A549 (cell line): ENCODE measurements around the gene ZBTB45.

Experiments
- CEBPB ChIP-seq, 2 experiments: fragments of >200 bp in 1 of 2; sonication (Bioruptor Twin) in 1 of 2; formaldehyde crosslinking in 1 of 2; IDR thresholded peaks; 2 replicates each; pipeline ENCODE4 v1.6.1; 2012 to 2016
- EHF ChIP-seq: fragments of 250-450 bp; sonication (Bioruptor Pico); IDR thresholded peaks from 2 replicates; pipeline ENCODE4 v1.5.0; 2020; ENCODE audit warnings: mild to moderate bottlenecking
- FOSL2 ChIP-seq, 2 experiments: fragments of 450-650 bp in 1 of 2; fragments of >200 bp in 1 of 2; sonication (Bioruptor Twin) in 1 of 2; formaldehyde crosslinking; IDR thresholded peaks; 2 replicates each; pipeline versions ENCODE4 v1.5.0 to v1.6.1; 2016 to 2020; ENCODE audit warnings: mild to moderate bottlenecking in 1 of 2, moderate library complexity in 1 of 2
- JUN ChIP-seq, 2 experiments: fragments of >200 bp; sonication (Bioruptor Twin); formaldehyde crosslinking; IDR thresholded peaks; 2 replicates in 1 of 2; 3 replicates in 1 of 2; pipeline ENCODE4 v1.6.1; 2016 to 2017
- POLR2A ChIP-seq: IDR thresholded peaks from 2 replicates; pipeline ENCODE4 v1.6.1; 2012; ENCODE audit warnings: mild to moderate bottlenecking, low read length
- TF ChIP-seq, protein P1 (sequence below): fragments of >200 bp; sonication (Bioruptor Twin); formaldehyde crosslinking; IDR thresholded peaks from 3 replicates; pipeline ENCODE4 v1.5.1; 2016

GRCh38 chr19:58480481-58480830 lies 39.2 kb downstream of the ZBTB45 start:
- TF ChIP-seq CEBPB (IDR thresholded peaks at IDR 0.05) (no peak), JUN (IDR thresholded peaks at IDR 0.05) (no peak), POLR2A (no peak), FOSL2 (IDR thresholded peaks at IDR 0.05) (no peak), FOSL2 (CRISPR knock-in tag; IDR thresholded peaks at IDR 0.05) (no peak), EHF (CRISPR knock-in tag) (no peak)
- TF ChIP-seq, protein P1, sequence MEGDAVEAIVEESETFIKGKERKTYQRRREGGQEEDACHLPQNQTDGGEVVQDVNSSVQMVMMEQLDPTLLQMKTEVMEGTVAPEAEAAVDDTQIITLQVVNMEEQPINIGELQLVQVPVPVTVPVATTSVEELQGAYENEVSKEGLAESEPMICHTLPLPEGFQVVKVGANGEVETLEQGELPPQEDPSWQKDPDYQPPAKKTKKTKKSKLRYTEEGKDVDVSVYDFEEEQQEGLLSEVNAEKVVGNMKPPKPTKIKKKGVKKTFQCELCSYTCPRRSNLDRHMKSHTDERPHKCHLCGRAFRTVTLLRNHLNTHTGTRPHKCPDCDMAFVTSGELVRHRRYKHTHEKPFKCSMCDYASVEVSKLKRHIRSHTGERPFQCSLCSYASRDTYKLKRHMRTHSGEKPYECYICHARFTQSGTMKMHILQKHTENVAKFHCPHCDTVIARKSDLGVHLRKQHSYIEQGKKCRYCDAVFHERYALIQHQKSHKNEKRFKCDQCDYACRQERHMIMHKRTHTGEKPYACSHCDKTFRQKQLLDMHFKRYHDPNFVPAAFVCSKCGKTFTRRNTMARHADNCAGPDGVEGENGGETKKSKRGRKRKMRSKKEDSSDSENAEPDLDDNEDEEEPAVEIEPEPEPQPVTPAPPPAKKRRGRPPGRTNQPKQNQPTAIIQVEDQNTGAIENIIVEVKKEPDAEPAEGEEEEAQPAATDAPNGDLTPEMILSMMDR, result no peak
